GM12878 (cell line): ENCODE data around the gene ASPDH. TPM values are rescaled to one million over a fixed set of nuclear protein-coding genes. Genes with fewer than 3 reads are reported as not detected.

Source experiments
- ATAC-seq: fragments of 200-7000 bp; cut with Tn5 transposase; 3 replicates; pipeline ENCODE4 v1.9.1; 2020; ENCODE audit warnings: mild to moderate bottlenecking, moderate library complexity
- BruUV-seq: library from RNA; stranded (reverse); fragments of 400-500 nt; replicated peaks from 2 replicates; lab custom pipeline; 2021; lab: Mats Ljungman, UMichigan
- CTCF ChIA-PET: fragments of 300-600 bp; sonication (Branson Sonifier 250); formaldehyde crosslinking; extraction: SDS; loops from one replicate; lab custom pipeline; 2021; ENCODE audit warnings: inconsistent platforms; lab: Yijun Ruan, JAX
- POLR2A ChIA-PET: fragments of 350-600 bp; formaldehyde crosslinking; extraction: SDS; loops from one replicate; lab custom pipeline; 2021; ENCODE audit warnings: inconsistent platforms; lab: Charles Lee
- RAD21 ChIA-PET: fragments of 300-600 bp; sonication (Branson Sonifier 250); formaldehyde crosslinking; loops from one replicate; lab custom pipeline; 2023; ENCODE audit warnings: antibody characterized with exemption; ENCODE audit not compliant: unreplicated experiment; lab: Charles Lee
- SMC1A ChIA-PET: fragments of 300-600 bp; sonication (Branson Sonifier 250); formaldehyde crosslinking; loops from one replicate; lab custom pipeline; 2023; ENCODE audit not compliant: unreplicated experiment, uncharacterized antibody; lab: Charles Lee
- DNase-seq: peaks from one replicate; pipeline ENCODE4 v3.0.0-alpha.2; 2011; ENCODE audit warnings: low read depth, low spot score
- FAIRE-seq: peaks from 3 replicates; lab custom pipeline; 2011; peaks lifted over from hg19 to GRCh38; lab: Jason Lieb, UNC
- H2AFZ ChIP-seq: 2 replicates; pipeline ENCODE4 v1.6.0; 2011; ENCODE audit warnings: low read depth, low read length, control low read depth; ENCODE audit not compliant: control insufficient read depth
- H3K27ac ChIP-seq: 2 replicates; pipeline ENCODE4 v1.5.1; 2011; ENCODE audit warnings: control low read depth; ENCODE audit not compliant: control insufficient read depth, insufficient read depth
- H3K27me3 ChIP-seq, 2 experiments: replicated peaks in 1 of 2; 2 replicates each; pipeline versions ENCODE4 v1.6.0 to v1.6.1; 2011; ENCODE audit warnings: low read length in 1 of 2; ENCODE audit not compliant: control insufficient read depth in 2 of 2, insufficient read depth in 2 of 2
- H3K36me3 ChIP-seq, 2 experiments: 2 replicates each; pipeline ENCODE4 v1.5.1; 2011; ENCODE audit warnings: low read length in 1 of 2; ENCODE audit not compliant: control insufficient read depth in 2 of 2, insufficient read depth in 2 of 2
- H3K4me1 ChIP-seq: 2 replicates; pipeline ENCODE4 v1.6.1; 2011; ENCODE audit warnings: mild to moderate bottlenecking, low read length, moderate library complexity, mixed read lengths; ENCODE audit not compliant: control insufficient read depth, insufficient read depth
- H3K4me2 ChIP-seq: 2 replicates; pipeline ENCODE4 v1.6.0; 2011; ENCODE audit warnings: control low read depth; ENCODE audit not compliant: control insufficient read depth, insufficient read depth
- H3K4me3 ChIP-seq: fragments of 200-600 bp; sonication (generic); 2 replicates; pipeline ENCODE4 v1.5.1; 2016
- H3K79me2 ChIP-seq: 2 replicates; pipeline ENCODE4 v1.6.0; 2011; ENCODE audit warnings: low read length; ENCODE audit not compliant: control insufficient read depth, insufficient read depth
- H3K9ac ChIP-seq: 2 replicates; pipeline ENCODE4 v1.8.0; 2011; ENCODE audit warnings: low read length, control low read depth, mixed read lengths; ENCODE audit not compliant: control insufficient read depth, insufficient read depth
- H3K9me3 ChIP-seq: replicated peaks from 3 replicates; pipeline ENCODE4 v1.5.1; 2011; ENCODE audit warnings: mild to moderate bottlenecking, low read length; ENCODE audit not compliant: control insufficient read depth, insufficient read depth
- H4K20me1 ChIP-seq: 2 replicates; pipeline ENCODE4 v1.6.0; 2011; ENCODE audit not compliant: control insufficient read depth, insufficient read depth
- BHLHE40 ChIP-seq, 2 experiments: fragments of 450-650 bp in 1 of 2; IDR thresholded peaks; 2 replicates each; pipeline ENCODE4 v1.6.1; 2011 to 2017; ENCODE audit warnings: low read depth in 2 of 2, borderline replicate concordance in 1 of 2, improper control_type of control experiment in 1 of 2, low read length in 1 of 2, mild to moderate bottlenecking in 1 of 2
- BMI1 ChIP-seq: fragments of 450-650 bp; IDR thresholded peaks from 2 replicates; pipeline ENCODE4 v1.6.1; 2016; ENCODE audit warnings: mild to moderate bottlenecking, moderate library complexity, borderline replicate concordance
- CBX3 ChIP-seq: fragments of 200-600 bp; sonication (generic); IDR thresholded peaks from 2 replicates; pipeline ENCODE4 v1.6.1; 2016; ENCODE audit warnings: low read depth, borderline replicate concordance
- DPF2 ChIP-seq: fragments of 450-650 bp; IDR thresholded peaks from 2 replicates; pipeline ENCODE4 v1.6.1; 2017; ENCODE audit warnings: mild to moderate bottlenecking
- E4F1 ChIP-seq: fragments of 450-650 bp; IDR thresholded peaks from 2 replicates; pipeline ENCODE4 v1.6.1; 2018; ENCODE audit warnings: borderline replicate concordance, mild to moderate bottlenecking; ENCODE audit not compliant: partially characterized antibody
- ESRRA ChIP-seq: IDR thresholded peaks from 2 replicates; pipeline ENCODE4 v1.6.1; 2012; ENCODE audit warnings: mild to moderate bottlenecking, low read length, improper control_type of control experiment
- KAT2A ChIP-seq: conservative IDR thresholded peaks from 2 replicates; pipeline ENCODE4 v1.6.1; 2011; ENCODE audit warnings: low read depth, low read length; ENCODE audit not compliant: control insufficient read depth
- MEF2A ChIP-seq: IDR thresholded peaks from 2 replicates; pipeline ENCODE4 v1.6.1; 2011; ENCODE audit warnings: low read depth, mild to moderate bottlenecking, low read length, moderate library complexity; ENCODE audit not compliant: insufficient read depth
- MEF2B ChIP-seq: fragments of 450-650 bp; IDR thresholded peaks from 2 replicates; pipeline ENCODE4 v1.6.1; 2018; ENCODE audit warnings: mild to moderate bottlenecking, moderate library complexity; ENCODE audit not compliant: partially characterized antibody, poor library complexity, severe bottlenecking
- MTA2 ChIP-seq: fragments of 450-650 bp; IDR thresholded peaks from 2 replicates; pipeline ENCODE4 v1.6.1; 2016; ENCODE audit warnings: low read depth, mild to moderate bottlenecking, moderate library complexity
- MXI1 ChIP-seq: fragments of 150-350 bp; IDR thresholded peaks from 2 replicates; pipeline ENCODE4 v1.6.1; 2011; ENCODE audit warnings: low read depth, mild to moderate bottlenecking, inconsistent platforms, low read length, improper control_type of control experiment
- NKRF ChIP-seq: fragments of 450-650 bp; conservative IDR thresholded peaks from 2 replicates; pipeline ENCODE4 v1.6.1; 2017; ENCODE audit warnings: mild to moderate bottlenecking, moderate library complexity
- RFX5 ChIP-seq: IDR thresholded peaks from 2 replicates; pipeline ENCODE4 v1.6.1; 2011; ENCODE audit warnings: low read depth, low read length, improper control_type of control experiment
- SP1 ChIP-seq: IDR thresholded peaks from one replicate; pipeline ENCODE4 v1.6.1; 2011; ENCODE audit warnings: low read depth, low read length
- TCF7 ChIP-seq: IDR thresholded peaks from 2 replicates; pipeline ENCODE4 v1.6.1; 2014; ENCODE audit warnings: antibody characterized with exemption, borderline replicate concordance
- ZNF274 ChIP-seq: IDR thresholded peaks from one replicate; pipeline ENCODE4 v1.8.0; 2011; ENCODE audit not compliant: insufficient read length, insufficient read depth
- ZNF384 ChIP-seq: IDR thresholded peaks from 2 replicates; pipeline ENCODE4 v1.6.1; 2012; ENCODE audit warnings: low read depth, mild to moderate bottlenecking, low read length, improper control_type of control experiment, borderline replicate concordance
- WGBS: methylation state at CpG from one replicate; pipeline ENCODE4 v1.1.6; 2016; ENCODE audit warnings: low lambda C conversion rate; ENCODE audit not compliant: insufficient replicate concordance, insufficient coverage; ENCODE audit errors: missing lambda C conversion rate; 5-methylcytosine and 5-hydroxymethylcytosine counted together
- in situ Hi-C: fragments of 300-500 bp; cut with MboI; formaldehyde crosslinking; loops from 9 replicates; pipeline ENCODE4 v1.14.3; 2018; ENCODE audit warnings: mixed read lengths
- intact Hi-C: fragments of 100-400 bp; cut with micrococcal nuclease; formaldehyde crosslinking; loops from one replicate; pipeline ENCODE4 v1.14.2; 2022; ENCODE audit not compliant: unreplicated experiment
- polyA plus RNA-seq, 11 experiments: library from polyadenylated mRNA; depleted of rRNA in 4 of 11; unstranded in 6 of 11; stranded (reverse) in 5 of 11; fragments of >200 nt; fragmentation: Nextera tagmentation in 4 of 11; fragmentation: Illumina TruSeq in 1 of 11; extraction: Ambion mirVana in 4 of 11; extraction: Trizol in 1 of 11; gene quantifications; 1 replicate in 1 of 11; 2 replicates in 10 of 11; pipeline versions ENCODE4 v1.2.1 to v1.2.3, GENCODE V29; 2011 to 2016; ENCODE audit warnings: inconsistent platforms in 2 of 11, missing spikeins in 2 of 11, low read depth in 1 of 11
- total RNA-seq, 4 experiments: library from RNA; depleted of rRNA in 3 of 4; stranded (reverse); fragments of >200 nt in 3 of 4; fragmentation: Illumina TruSeq in 1 of 4; extraction: Trizol in 1 of 4; gene quantifications; 2 replicates each; pipeline versions ENCODE4 v1.2.1 to v1.2.3, GENCODE V29; 2013 to 2021

The ASPDH gene
- total and polyA plus RNA-seq, 10 of the 15 experiments (the other 5 are each of a cell fraction or from before 2014, with no cell fraction given), result not detected

- TF ChIP-seq TCF7, result no peak
- TF ChIP-seq CBX3, result no peak
- TF ChIP-seq MEF2A, result peak; percentile 46; the same call in 1 of the 2 replicates
- peak; percentile 83 for TF ChIP-seq E4F1
- TF ChIP-seq KAT2A, result no peak
- no peak for TF ChIP-seq ZNF274
- no peak; the same call in 1 of the 2 replicates for TF ChIP-seq DPF2
Measured at GRCh38 chr19:50511069-50511822, 2.5 kb downstream of the ASPDH start, which contains the start of gene JOSD2 (continued).

GRCh38 chr19:50510700-50511068, 3.0 kb downstream of the ASPDH start:
- in situ Hi-C loops (no loop called here), intact Hi-C loops (no loop called here)
- peak overlapping the region; percentile 99 for H3K4me2 ChIP-seq
- ChIA-PET CTCF (interaction anchor here (0.6 to 2.4 kb wide), 8 partner anchors 24 to 220 kb away, joined by 3 to 10 read pairs (median 4); no protein-coding TSS in a partner anchor), RAD21 (interaction anchor here (0.6 to 1.4 kb wide), 4 partner anchors 24 to 273 kb away, joined by 3 to 4 read pairs (median 3); no protein-coding TSS in a partner anchor)
- H3K4me3 ChIP-seq, result peak overlapping the region; percentile 74; the same call in 1 of the 2 replicates
- no peaks in the 10 kb centered on the region for H3K36me3 ChIP-seq
- TSS peak; percentile 81 for BruUV-seq
- DNase-seq (no peak), FAIRE-seq (no peak), ATAC-seq (no peak)
- no peaks in the 10 kb centered on the region for H3K27me3 ChIP-seq
- H3K9ac ChIP-seq, result peak overlapping the region; percentile 80
- H4K20me1 ChIP-seq, result no peaks in the 10 kb centered on the region
- peaks cover 3% of the 10 kb centered on the region; the same call in 1 of the 2 replicates for H3K4me1 ChIP-seq
- peak overlapping the region; percentile 81 for H2AFZ ChIP-seq
- 15% methylated on average over 10 of the region's 10 CpGs for WGBS
- TF ChIP-seq NKRF (peak; percentile 64; the same call in 1 of the 2 replicates), ZNF274 (no peak), ESRRA (no peak), RFX5 (peak; percentile 22; the same call in 1 of the 2 replicates), BMI1 (peak; percentile 90), ZNF384 (no peak), MEF2B (peak; percentile 49), SP1 (no peak), MXI1 (peak; percentile 3; the same call in 1 of the 2 replicates), MTA2 (peak; percentile 9; the same call in 1 of the 2 replicates), BHLHE40 (IDR thresholded peaks at IDR 0.05; ENCODE audit: borderline replicate concordance in 1 of 2, low read depth in 2 of 2, low read length in 1 of 2) (no peak)
- TF ChIP-seq, all 136 proteins: peak for 6
- POLR2A ChIA-PET, result interaction anchor here (1.2 kb wide), 1 partner anchor 153 kb away, joined by 4 read pairs; no protein-coding TSS in a partner anchor
- no peaks in the 10 kb centered on the region for H3K79me2 ChIP-seq
- SMC1A ChIA-PET, result no interaction called here
- no peaks in the 10 kb centered on the region for H3K9me3 ChIP-seq
- H3K27ac ChIP-seq, result peak overlapping the region; percentile 67
